Measurements from ENCODE around the gene CTDP1. TPM values are rescaled to one million over a fixed set of nuclear protein-coding genes. Genes with fewer than 3 reads are reported as not detected.

Gene CTDP1
- polyA plus RNA-seq, 3 donors: 10.5 to 15.5 (median 15.4) TPM

GRCh38 chr18:79768745-79769144 is 89.1 kb downstream of the CTDP1 start:
- DNase-seq (ENCODE audit: extremely low read depth in 1 of 11, low read depth in 9 of 11, low spot score in 4 of 11): no peak

- no peak for DNase-seq (ENCODE audit: extremely low read depth in 1 of 11, low read depth in 9 of 11, low spot score in 4 of 11)
Measured at GRCh38 chr18:79769698-79770500, 90.3 kb downstream of the CTDP1 start.

- DNase-seq (ENCODE audit: extremely low read depth in 1 of 11, low read depth in 9 of 11, low spot score in 4 of 11): no peak
Measured at GRCh38 chr18:79770501-79770815, 90.9 kb downstream of the CTDP1 start.

- no peak for DNase-seq (ENCODE audit: extremely low read depth in 1 of 11, low read depth in 9 of 11, low spot score in 4 of 11)
Measured at GRCh38 chr18:79770826-79771225, 91.2 kb downstream of the CTDP1 start.

GRCh38 chr18:79771446-79772107 is 92.0 kb downstream of the CTDP1 start:
- DNase-seq (ENCODE audit: extremely low read depth in 1 of 11, low read depth in 9 of 11, low spot score in 4 of 11): no peak

- DNase-seq (ENCODE audit: extremely low read depth in 1 of 11, low read depth in 9 of 11, low spot score in 4 of 11): no peak
Measured at GRCh38 chr18:79772108-79772864, 92.7 kb downstream of the CTDP1 start.

- no peak for DNase-seq (ENCODE audit: extremely low read depth in 1 of 11, low read depth in 9 of 11, low spot score in 4 of 11)
Measured at GRCh38 chr18:79772865-79773696, 93.5 kb downstream of the CTDP1 start.

GRCh38 chr18:79774111-79774510 is 94.5 kb downstream of the CTDP1 start:
- no peak for DNase-seq (ENCODE audit: extremely low read depth in 1 of 11, low read depth in 9 of 11, low spot score in 4 of 11)

- no peak for DNase-seq (ENCODE audit: extremely low read depth in 1 of 11, low read depth in 9 of 11, low spot score in 4 of 11)
Measured at GRCh38 chr18:79775441-79776221, 96.0 kb downstream of the CTDP1 start.

GRCh38 chr18:79776674-79777073 is 97.1 kb downstream of the CTDP1 start:
- DNase-seq (ENCODE audit: extremely low read depth in 1 of 11, low read depth in 9 of 11, low spot score in 4 of 11): no peak

GRCh38 chr18:79778291-79778791 is 98.7 kb downstream of the CTDP1 start:
- DNase-seq (ENCODE audit: extremely low read depth in 1 of 11, low read depth in 9 of 11, low spot score in 4 of 11): no peak

GRCh38 chr18:79779021-79779699 is 99.6 kb downstream of the CTDP1 start:
- no peak for DNase-seq (ENCODE audit: extremely low read depth in 1 of 11, low read depth in 9 of 11, low spot score in 4 of 11)

GRCh38 chr18:79779700-79780190 is 100.1 kb downstream of the CTDP1 start:
- DNase-seq (ENCODE audit: extremely low read depth in 1 of 11, low read depth in 9 of 11, low spot score in 4 of 11): no peak

- no peak for DNase-seq (ENCODE audit: extremely low read depth in 1 of 11, low read depth in 9 of 11, low spot score in 4 of 11)
Measured at GRCh38 chr18:79780547-79780946, 100.9 kb downstream of the CTDP1 start.

GRCh38 chr18:79781331-79781941 is 101.8 kb downstream of the CTDP1 start:
- DNase-seq (ENCODE audit: extremely low read depth in 1 of 11, low read depth in 9 of 11, low spot score in 4 of 11): no peak

- no peak for DNase-seq (ENCODE audit: extremely low read depth in 1 of 11, low read depth in 9 of 11, low spot score in 4 of 11)
Measured at GRCh38 chr18:79782566-79783308, 103.1 kb downstream of the CTDP1 start.
